C1 segment of cervical spinal cord (tissue), 14 donors: ENCODE measurements around the gene CANT1.

Source experiments
- DNase-seq, 14 donors: peaks; one replicate each; lab custom pipeline; 2025; lab: John Stamatoyannopoulos, UW

Gene CANT1

GRCh38 chr17:79009397-79010303 lies at the start of gene CANT1:
CANT1 (minus strand) TSS chr17:79009764; CDS start chr17:78997622, 12,142 bp downstream.
- DNase-seq: peak in 13 of 14 donors; percentile 31 to 89 (median 73)

GRCh38 chr17:79057737-79058385 lies 48.3 kb upstream of the CANT1 start:
- DNase-seq: no peak

- DNase-seq: no peak
Measured at GRCh38 chr17:79055197-79055596, 45.6 kb upstream of the CANT1 start.

GRCh38 chr17:79054200-79054960 lies 44.8 kb upstream of the CANT1 start:
- DNase-seq: no peak

GRCh38 chr17:79053251-79053925 lies 43.8 kb upstream of the CANT1 start:
- DNase-seq: no peak

GRCh38 chr17:79052131-79052530 lies 42.6 kb upstream of the CANT1 start:
- DNase-seq: no peak

GRCh38 chr17:79051306-79051705 lies 41.7 kb upstream of the CANT1 start:
- no peak for DNase-seq

- DNase-seq: peak in 1 of 14 donors; percentile 15
Measured at GRCh38 chr17:79050551-79050950, 41.0 kb upstream of the CANT1 start.

GRCh38 chr17:79049821-79050220 lies 40.3 kb upstream of the CANT1 start:
- no peak for DNase-seq

- DNase-seq: no peak
Measured at GRCh38 chr17:79048826-79049755, 39.5 kb upstream of the CANT1 start.

GRCh38 chr17:79047923-79048825 lies 38.6 kb upstream of the CANT1 start:
- no peak for DNase-seq

- no peak for DNase-seq
Measured at GRCh38 chr17:79047291-79047920, 37.8 kb upstream of the CANT1 start.

GRCh38 chr17:79046916-79047280 lies 37.3 kb upstream of the CANT1 start:
- no peak for DNase-seq

GRCh38 chr17:79046197-79046915 lies 36.8 kb upstream of the CANT1 start:
- no peak for DNase-seq

GRCh38 chr17:79045842-79046196 lies 36.3 kb upstream of the CANT1 start:
- peak in 11 of 14 donors; percentile 14 to 74 (median 47) for DNase-seq

- no peak for DNase-seq
Measured at GRCh38 chr17:79045001-79045729, 35.6 kb upstream of the CANT1 start.

- DNase-seq: no peak
Measured at GRCh38 chr17:79044462-79044861, 34.9 kb upstream of the CANT1 start.

- no peak for DNase-seq
Measured at GRCh38 chr17:79043931-79044320, 34.4 kb upstream of the CANT1 start.
